CD14-positive monocyte (primary cell): ENCODE measurements around the gene PLD6. TPM values are rescaled to one million over a fixed set of nuclear protein-coding genes. Genes with fewer than 3 reads are reported as not detected.

Experiments used
- DNase-seq, 3 donors: peaks; one replicate each; pipeline ENCODE4 v3.0.0-alpha.2; 2011 to 2022
- H2AFZ ChIP-seq: 2 replicates; pipeline ENCODE4 v1.6.0; 2012; ENCODE audit warnings: mild to moderate bottlenecking, low read depth, low read length, inconsistent platforms; ENCODE audit not compliant: insufficient read depth, poor library complexity, severe bottlenecking
- H3K27ac ChIP-seq, 2 donors: 1 replicate in 1 of 2; 2 replicates in 1 of 2; pipeline ENCODE4 v1.5.1; 2012 to 2013; ENCODE audit warnings: low read length in 2 of 2, control low read depth in 1 of 2, inconsistent platforms in 1 of 2, low read depth in 1 of 2, mild to moderate bottlenecking in 1 of 2
- H3K27me3 ChIP-seq, 2 donors: one replicate each; pipeline versions ENCODE4 v1.6.0 to v1.6.1; 2011 to 2013; ENCODE audit warnings: low read length in 2 of 2; ENCODE audit not compliant: control insufficient read depth in 2 of 2, insufficient read depth in 2 of 2
- H3K36me3 ChIP-seq, 2 donors: replicated peaks in 1 of 2; 1 replicate in 1 of 2; 2 replicates in 1 of 2; pipeline versions ENCODE4 v1.5.1 to v1.6.1; 2012 to 2013; ENCODE audit warnings: low read length in 2 of 2, control low read depth in 1 of 2, inconsistent platforms in 1 of 2, mild to moderate bottlenecking in 1 of 2; ENCODE audit not compliant: insufficient read depth in 2 of 2, control insufficient read depth in 1 of 2
- H3K4me1 ChIP-seq, 2 donors: 1 replicate in 1 of 2; 2 replicates in 1 of 2; pipeline versions ENCODE4 v1.5.1 to v1.6.1; 2012 to 2013; ENCODE audit warnings: low read length in 2 of 2, control low read depth in 1 of 2, inconsistent platforms in 1 of 2, mild to moderate bottlenecking in 1 of 2, moderate library complexity in 1 of 2; ENCODE audit not compliant: insufficient read depth in 2 of 2, control insufficient read depth in 1 of 2
- H3K4me2 ChIP-seq: replicated peaks from 2 replicates; pipeline ENCODE3; 2012; ENCODE audit warnings: low read length, moderate library complexity, mild to moderate bottlenecking; ENCODE audit not compliant: poor library complexity, severe bottlenecking; ENCODE audit errors: extremely low read depth
- H3K4me3 ChIP-seq, 3 experiments: fragments of 200-600 bp in 1 of 3; sonication (generic) in 1 of 3; replicated peaks in 1 of 3; 1 replicate in 2 of 3; 2 replicates in 1 of 3; pipeline ENCODE4 v1.5.1; 2011 to 2013; ENCODE audit warnings: low read length in 3 of 3, mild to moderate bottlenecking in 3 of 3, control low read depth in 2 of 3, low read depth in 2 of 3, inconsistent platforms in 1 of 3, moderate library complexity in 1 of 3
- H3K79me2 ChIP-seq: 2 replicates; pipeline ENCODE4 v1.6.0; 2012; ENCODE audit warnings: mild to moderate bottlenecking, control low read depth, inconsistent platforms, low read length, moderate library complexity; ENCODE audit not compliant: insufficient read depth
- H3K9ac ChIP-seq: 2 replicates; pipeline ENCODE4 v1.6.0; 2017; ENCODE audit warnings: low read length, mild to moderate bottlenecking; ENCODE audit not compliant: insufficient read depth, poor library complexity, severe bottlenecking
- H3K9me3 ChIP-seq, 2 donors: replicated peaks in 1 of 2; 1 replicate in 1 of 2; 2 replicates in 1 of 2; pipeline versions ENCODE4 v1.5.1 to v1.6.1; 2012 to 2013; ENCODE audit warnings: low read length in 2 of 2, control low read depth in 1 of 2; ENCODE audit not compliant: control insufficient read depth in 1 of 2, insufficient read depth in 1 of 2
- H4K20me1 ChIP-seq: 2 replicates; pipeline ENCODE4 v1.6.0; 2012; ENCODE audit warnings: mild to moderate bottlenecking, low read length, control low read depth, moderate library complexity; ENCODE audit not compliant: insufficient read depth
- H3K27ac Mint-ChIP-seq, 7 donors: one replicate each; pipeline ENCODE4 v1.8.0; 2020; ENCODE audit warnings: mild to moderate bottlenecking in 7 of 7, mixed read lengths in 7 of 7, moderate library complexity in 6 of 7, inconsistent platforms in 2 of 7
- H3K27me3 Mint-ChIP-seq, 3 donors: one replicate each; pipeline ENCODE4 v1.8.0; 2021 to 2022; ENCODE audit warnings: low read depth in 3 of 3, mild to moderate bottlenecking in 3 of 3, mixed read lengths in 3 of 3, moderate library complexity in 3 of 3, inconsistent platforms in 1 of 3
- H3K36me3 Mint-ChIP-seq, 2 donors: one replicate each; pipeline ENCODE4 v1.8.0; 2020; ENCODE audit warnings: mixed read lengths in 2 of 2, inconsistent platforms in 1 of 2, mild to moderate bottlenecking in 1 of 2
- H3K4me1 Mint-ChIP-seq: one replicate; pipeline ENCODE4 v1.8.0; 2020; ENCODE audit warnings: mild to moderate bottlenecking, mixed read lengths
- H3K4me3 Mint-ChIP-seq, 2 donors: one replicate each; pipeline ENCODE4 v1.8.0; 2020; ENCODE audit warnings: mild to moderate bottlenecking in 2 of 2, mixed read lengths in 2 of 2, moderate library complexity in 1 of 2
- H3K9me3 Mint-ChIP-seq, 7 donors: one replicate each; pipeline ENCODE4 v1.8.0; 2020 to 2022; ENCODE audit warnings: mixed read lengths in 7 of 7, mild to moderate bottlenecking in 6 of 7, moderate library complexity in 6 of 7, inconsistent platforms in 2 of 7
- CTCF ChIP-seq: fragments of 200-600 bp; IDR thresholded peaks from one replicate; pipeline ENCODE4 v1.8.0; 2022; ENCODE audit warnings: antibody characterized with exemption, mild to moderate bottlenecking
- WGBS: methylation state at CpG from one replicate; pipeline ENCODE4 v1.1.5; 2013; ENCODE audit warnings: missing lambda C conversion rate; ENCODE audit not compliant: insufficient coverage; 5-methylcytosine and 5-hydroxymethylcytosine counted together
- intact Hi-C, 2 donors: fragments of 100-400 bp; cut with micrococcal nuclease; formaldehyde crosslinking; loops; one replicate each; pipeline versions ENCODE4 v1.15.0 to v1.15.1; 2023
- polyA plus RNA-seq, 3 donors: library from polyadenylated mRNA; depleted of rRNA in 1 of 3; unstranded in 2 of 3; stranded (reverse) in 1 of 3; fragments of 300-500 nt in 2 of 3; fragments of >200 nt in 1 of 3; fragmentation: Illumina TruSeq in 2 of 3; gene quantifications; 1 replicate in 2 of 3; 2 replicates in 1 of 3; pipeline ENCODE4 v1.2.3, GENCODE V29; 2012 to 2021

PLD6 gene
- polyA plus RNA-seq, 3 donors: 0.16 to 0.76 (median 0.50) TPM

GRCh38 chr17:17180141-17180603 is 26.0 kb downstream of the PLD6 start:
- Mint-ChIP-seq H3K27me3 (peaks cover 0 to 3% (median 0%) of the 10 kb centered on the region in 3 donors), H3K4me3 (no peak overlapping the region), H3K36me3 (peaks cover 63 to 93% of the 10 kb centered on the region in 2 donors), H3K4me1 (peaks cover 29% of the 10 kb centered on the region), H3K9me3 (no peaks in the 10 kb centered on the region), H3K27ac (no peak overlapping the region)
- TF ChIP-seq CTCF: no peak
- Histone ChIP-seq H3K27ac (no peak overlapping the region), H3K4me1 (peaks cover 24% of the 10 kb centered on the region in 2 donors), H3K9ac (no peak overlapping the region), H2AFZ (no peak overlapping the region), H3K79me2 (no peaks in the 10 kb centered on the region), H3K4me2 (no peak overlapping the region), H3K9me3 (no peaks in the 10 kb centered on the region), H3K36me3 (peaks cover 62 to 92% of the 10 kb centered on the region in 2 donors), H3K4me3 (no peak overlapping the region), H3K27me3 (no peaks in the 10 kb centered on the region), H4K20me1 (no peaks in the 10 kb centered on the region)
- DNase-seq: no peak
- intact Hi-C loops: no loop called here
- WGBS: 99% methylated on average over 6 of the region's 9 CpGs

- intact Hi-C loops: no loop called here
- peaks cover 62 to 95% of the 10 kb centered on the region in 2 donors for H3K36me3 Mint-ChIP-seq
- H3K4me3 ChIP-seq: no peak overlapping the region
Measured at GRCh38 chr17:17179371-17179827, 26.7 kb downstream of the PLD6 start.

More at GRCh38 chr17:17179371-17179827, 26.7 kb downstream of the PLD6 start:
- H3K27me3 Mint-ChIP-seq: peaks cover 0 to 3% (median 0%) of the 10 kb centered on the region in 3 donors
- no peaks in the 10 kb centered on the region for H4K20me1 ChIP-seq
- peaks cover 64 to 99% of the 10 kb centered on the region in 2 donors for H3K36me3 ChIP-seq
- H3K27me3 ChIP-seq: no peaks in the 10 kb centered on the region
- H3K27ac Mint-ChIP-seq: peak overlapping the region in 2 of 7 donors; percentile 42 to 46
- H3K4me3 Mint-ChIP-seq: no peak overlapping the region
- DNase-seq: no peak
- H3K27ac ChIP-seq: no peak overlapping the region
- peaks cover 17% of the 10 kb centered on the region in 2 donors for H3K4me1 ChIP-seq
- no peaks in the 10 kb centered on the region for H3K9me3 Mint-ChIP-seq
- no peaks in the 10 kb centered on the region for H3K9me3 ChIP-seq
- no peak for TF ChIP-seq CTCF
- WGBS: no CpG with 5 or more reads among the region's 2 CpGs
- H3K9ac ChIP-seq: no peak overlapping the region
- H3K4me2 ChIP-seq: no peak overlapping the region
- peaks cover 24% of the 10 kb centered on the region for H3K4me1 Mint-ChIP-seq
- no peak overlapping the region for H2AFZ ChIP-seq
- no peaks in the 10 kb centered on the region for H3K79me2 ChIP-seq
